Fibroblast of villous mesenchyme (primary cell): ENCODE data around the gene STK11IP. TPM values are rescaled to one million over a fixed set of nuclear protein-coding genes. Genes with fewer than 3 reads are reported as not detected.

Experiments
- DNase-seq: peaks from one replicate; pipeline ENCODE4 v3.0.0-alpha.2; 2010; ENCODE audit warnings: low read depth
- H3K4me3 ChIP-seq: 2 replicates; pipeline ENCODE4 v1.5.1; 2011; ENCODE audit warnings: low read depth, mild to moderate bottlenecking, low read length
- total RNA-seq: library from RNA; depleted of rRNA; stranded (reverse); fragments of >200 nt; gene quantifications from 2 replicates; pipeline ENCODE4 v1.2.3, GENCODE V29; 2012
- TF ChIP-seq, protein P1 (sequence below): IDR thresholded peaks from 2 replicates; pipeline ENCODE4 v1.5.1; 2012; ENCODE audit warnings: low read depth, mild to moderate bottlenecking, low read length; ENCODE audit not compliant: insufficient read depth

The STK11IP gene
- total RNA-seq, 1 donor = 16.4 TPM

GRCh38 chr2:219593154-219593553 is 4.5 kb upstream of the STK11IP start:
- no peak overlapping the region for H3K4me3 ChIP-seq
- no peak for DNase-seq
- TF ChIP-seq, protein P1, sequence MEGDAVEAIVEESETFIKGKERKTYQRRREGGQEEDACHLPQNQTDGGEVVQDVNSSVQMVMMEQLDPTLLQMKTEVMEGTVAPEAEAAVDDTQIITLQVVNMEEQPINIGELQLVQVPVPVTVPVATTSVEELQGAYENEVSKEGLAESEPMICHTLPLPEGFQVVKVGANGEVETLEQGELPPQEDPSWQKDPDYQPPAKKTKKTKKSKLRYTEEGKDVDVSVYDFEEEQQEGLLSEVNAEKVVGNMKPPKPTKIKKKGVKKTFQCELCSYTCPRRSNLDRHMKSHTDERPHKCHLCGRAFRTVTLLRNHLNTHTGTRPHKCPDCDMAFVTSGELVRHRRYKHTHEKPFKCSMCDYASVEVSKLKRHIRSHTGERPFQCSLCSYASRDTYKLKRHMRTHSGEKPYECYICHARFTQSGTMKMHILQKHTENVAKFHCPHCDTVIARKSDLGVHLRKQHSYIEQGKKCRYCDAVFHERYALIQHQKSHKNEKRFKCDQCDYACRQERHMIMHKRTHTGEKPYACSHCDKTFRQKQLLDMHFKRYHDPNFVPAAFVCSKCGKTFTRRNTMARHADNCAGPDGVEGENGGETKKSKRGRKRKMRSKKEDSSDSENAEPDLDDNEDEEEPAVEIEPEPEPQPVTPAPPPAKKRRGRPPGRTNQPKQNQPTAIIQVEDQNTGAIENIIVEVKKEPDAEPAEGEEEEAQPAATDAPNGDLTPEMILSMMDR = no peak

- no peak overlapping the region for H3K4me3 ChIP-seq
- DNase-seq = no peak
- TF ChIP-seq, protein P1 = no peak
Observed at GRCh38 chr2:219595256-219595655, 2.4 kb upstream of the STK11IP start.

DNA sequence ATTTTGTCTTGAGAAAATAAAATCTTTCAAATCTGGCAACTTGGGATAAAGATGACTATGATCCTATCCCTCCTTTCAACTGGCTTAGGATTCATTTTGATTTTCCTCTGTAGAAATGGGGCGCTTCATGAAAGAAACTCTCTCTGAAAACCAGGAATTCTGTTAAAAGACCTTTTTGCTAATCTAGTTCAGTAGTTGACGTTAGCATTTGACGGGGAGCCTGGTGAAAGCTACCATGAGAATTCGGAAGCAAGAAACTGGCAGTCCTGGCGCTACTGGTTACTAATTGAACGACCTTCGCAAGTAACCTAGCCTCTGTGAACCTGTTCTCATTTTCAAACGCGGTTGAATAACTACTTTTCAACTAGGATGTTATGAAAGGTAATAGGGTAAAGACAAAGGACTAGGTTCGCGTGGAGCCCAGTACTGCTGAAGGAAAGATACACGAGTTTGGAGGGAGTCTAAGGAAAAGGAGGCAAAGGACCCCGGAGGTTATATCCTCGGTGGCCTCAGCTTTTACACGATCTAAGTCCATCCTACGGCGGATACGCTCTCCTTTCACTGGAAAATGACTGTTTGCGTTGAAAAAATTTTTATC is 604 bp upstream of the STK11IP start:
- TF ChIP-seq, protein P1 = no peak
- DNase-seq = peak; percentile 36
- H3K4me3 ChIP-seq = peak overlapping the region; percentile 83

DNA sequence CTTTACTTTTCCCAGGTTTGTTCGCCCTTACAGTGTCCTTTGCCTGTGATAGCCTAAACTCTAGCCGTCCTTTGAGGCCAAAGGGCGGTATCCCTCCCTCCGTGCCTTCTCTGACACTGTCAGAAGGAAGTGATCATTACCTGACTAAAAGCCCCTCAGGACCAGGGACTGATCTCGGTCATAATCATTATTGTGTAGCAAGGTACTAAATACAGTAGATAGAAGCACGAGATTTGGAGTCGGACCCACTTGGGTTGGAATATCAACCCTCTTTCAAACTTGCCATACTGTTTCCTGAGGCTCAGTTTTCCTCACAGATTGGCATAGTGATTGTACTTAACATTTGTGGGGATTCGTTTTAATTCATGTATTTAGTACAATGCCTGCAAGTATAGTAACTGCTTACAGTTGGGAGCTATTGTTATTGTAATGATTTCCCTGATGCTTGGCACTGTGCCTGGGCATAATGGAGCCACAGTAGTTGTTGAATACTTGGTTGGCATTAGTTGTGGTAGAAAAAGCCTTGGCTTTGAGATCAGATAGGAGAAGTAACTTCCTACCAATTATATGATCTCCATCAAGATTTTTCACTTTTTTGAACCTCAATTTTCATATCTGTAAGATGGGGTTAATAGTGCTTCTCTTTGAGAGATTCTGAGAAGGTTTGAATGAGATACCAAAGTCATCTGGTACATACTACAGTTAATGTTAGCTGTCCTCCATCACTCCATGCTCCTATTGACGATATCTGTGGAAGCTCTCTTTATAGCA is 836 bp downstream of the STK11IP start:
- TF ChIP-seq, protein P1 = no peak
- DNase-seq = no peak
- H3K4me3 ChIP-seq = peak overlapping the region; percentile 83

DNA sequence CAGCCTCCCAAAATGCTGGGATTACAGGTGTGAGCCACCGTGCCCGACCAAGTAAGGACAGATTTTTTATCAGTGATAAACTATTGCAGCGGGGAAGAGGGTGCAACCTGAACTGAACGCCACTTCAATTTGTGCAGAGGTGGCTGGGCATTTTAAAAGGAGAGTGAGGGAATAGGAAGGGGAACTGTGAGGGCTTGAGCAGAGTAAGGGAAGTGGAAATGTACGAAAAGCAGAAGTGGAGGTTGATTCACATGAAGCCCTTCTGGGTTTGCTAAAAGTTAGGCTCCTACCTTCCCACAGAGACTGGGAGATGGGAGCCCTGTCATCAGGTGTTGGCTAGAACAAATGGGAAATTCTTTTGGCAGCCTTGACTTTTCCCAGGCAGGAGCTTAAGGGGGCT is 6.1 kb downstream of the STK11IP start:
- no peak overlapping the region for H3K4me3 ChIP-seq
- DNase-seq = no peak
- TF ChIP-seq, protein P1 = no peak

DNA sequence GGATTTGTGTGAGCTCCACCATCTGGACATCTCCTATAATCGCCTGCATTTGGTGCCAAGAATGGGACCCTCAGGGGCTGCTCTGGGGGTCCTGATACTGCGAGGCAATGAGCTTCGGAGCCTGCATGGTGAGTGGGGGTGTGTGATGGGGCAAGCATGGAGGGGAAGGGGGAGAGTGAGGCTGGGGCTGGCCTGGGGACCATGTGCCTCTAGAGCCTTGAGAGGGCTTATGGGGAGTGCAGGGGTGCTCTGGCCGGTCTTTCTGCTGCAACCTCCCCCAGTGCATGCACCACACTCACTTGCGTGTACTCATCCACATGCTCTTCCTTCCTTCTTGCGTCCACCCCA is 7.9 kb downstream of the STK11IP start:
- TF ChIP-seq, protein P1 = no peak
- no peak overlapping the region for H3K4me3 ChIP-seq
- DNase-seq = no peak

GRCh38 chr2:219607931-219608330 is 10.3 kb downstream of the STK11IP start:
- DNase-seq = no peak
- H3K4me3 ChIP-seq = no peak overlapping the region
- TF ChIP-seq, protein P1 = no peak
